22Rv1 (cell line): Measurements from ENCODE around the gene PJA1.

ENCODE experiments used
- ZFX ChIP-seq: fragments of 450-650 bp; IDR thresholded peaks from 2 replicates; pipeline ENCODE4 v1.6.1; 2017; ENCODE audit warnings: antibody characterized with exemption, borderline replicate concordance
- TF ChIP-seq, protein P1 (sequence below): fragments of 450-650 bp; IDR thresholded peaks from 2 replicates; pipeline ENCODE4 v1.5.1; 2017; ENCODE audit warnings: mild to moderate bottlenecking

GRCh38 chrX:69161786-69162349, 3.4 kb downstream of the PJA1 start:
- TF ChIP-seq ZFX = no peak
- TF ChIP-seq, protein P1, sequence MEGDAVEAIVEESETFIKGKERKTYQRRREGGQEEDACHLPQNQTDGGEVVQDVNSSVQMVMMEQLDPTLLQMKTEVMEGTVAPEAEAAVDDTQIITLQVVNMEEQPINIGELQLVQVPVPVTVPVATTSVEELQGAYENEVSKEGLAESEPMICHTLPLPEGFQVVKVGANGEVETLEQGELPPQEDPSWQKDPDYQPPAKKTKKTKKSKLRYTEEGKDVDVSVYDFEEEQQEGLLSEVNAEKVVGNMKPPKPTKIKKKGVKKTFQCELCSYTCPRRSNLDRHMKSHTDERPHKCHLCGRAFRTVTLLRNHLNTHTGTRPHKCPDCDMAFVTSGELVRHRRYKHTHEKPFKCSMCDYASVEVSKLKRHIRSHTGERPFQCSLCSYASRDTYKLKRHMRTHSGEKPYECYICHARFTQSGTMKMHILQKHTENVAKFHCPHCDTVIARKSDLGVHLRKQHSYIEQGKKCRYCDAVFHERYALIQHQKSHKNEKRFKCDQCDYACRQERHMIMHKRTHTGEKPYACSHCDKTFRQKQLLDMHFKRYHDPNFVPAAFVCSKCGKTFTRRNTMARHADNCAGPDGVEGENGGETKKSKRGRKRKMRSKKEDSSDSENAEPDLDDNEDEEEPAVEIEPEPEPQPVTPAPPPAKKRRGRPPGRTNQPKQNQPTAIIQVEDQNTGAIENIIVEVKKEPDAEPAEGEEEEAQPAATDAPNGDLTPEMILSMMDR = no peak
